Measurements from ENCODE around the gene DYSF. TPM values are rescaled to one million over a fixed set of nuclear protein-coding genes. Genes with fewer than 3 reads are reported as not detected.

DYSF gene
- total RNA-seq, 1 donor from 2014 or later = 37.7 TPM

- peak; percentile 69 for DNase-seq
- Histone ChIP-seq H3K27ac (peak overlapping the region; percentile 67), H3K27me3 (no peaks in the 10 kb centered on the region), H3K9me3 (no peaks in the 10 kb centered on the region), H3K36me3 (no peaks in the 10 kb centered on the region), H3K4me1 (peaks cover 24% of the 10 kb centered on the region), H3K4me3 (no peak overlapping the region)
- TF ChIP-seq CTCF (IDR thresholded peaks at IDR 0.05) = no peak
- ATAC-seq = peak; percentile 64
- intact Hi-C loops (cut with DNase I) = loop anchor here (10.0 kb wide), 1 partner anchor 180 kb away; no protein-coding TSS in a partner anchor
These were observed 161.8 kb downstream of the DYSF start for GRCh38 chr2:71614976-71615766.

- no peak for TF ChIP-seq CTCF (IDR thresholded peaks at IDR 0.05)
- DNase-seq (peak; percentile 30), ATAC-seq (no peak)
- intact Hi-C loops (cut with DNase I) = loop anchor here (10.0 kb wide), 1 partner anchor 179 kb away; no protein-coding TSS in a partner anchor
- H3K27me3 ChIP-seq = no peaks in the 10 kb centered on the region
- H3K36me3 ChIP-seq = no peaks in the 10 kb centered on the region
- H3K9me3 ChIP-seq = no peaks in the 10 kb centered on the region
- H3K4me1 ChIP-seq = peaks cover 24% of the 10 kb centered on the region
- H3K4me3 ChIP-seq = no peak overlapping the region
- peak overlapping the region; percentile 67 for H3K27ac ChIP-seq
These were observed 162.7 kb downstream of the DYSF start for GRCh38 chr2:71615767-71616730.

- Histone ChIP-seq H3K27ac (no peak overlapping the region), H3K9me3 (no peaks in the 10 kb centered on the region), H3K4me3 (no peak overlapping the region), H3K36me3 (no peaks in the 10 kb centered on the region), H3K27me3 (no peaks in the 10 kb centered on the region), H3K4me1 (peaks cover 24% of the 10 kb centered on the region)
- no peak for ATAC-seq
- TF ChIP-seq CTCF (IDR thresholded peaks at IDR 0.05) = no peak
- intact Hi-C loops (cut with DNase I) = loop anchor here (10.0 kb wide), 1 partner anchor 178 kb away; no protein-coding TSS in a partner anchor
- DNase-seq = no peak
These were observed 163.9 kb downstream of the DYSF start for GRCh38 chr2:71617266-71617665.

GRCh38 chr2:71618327-71619113, 165.2 kb downstream of the DYSF start:
- Histone ChIP-seq H3K36me3 (no peaks in the 10 kb centered on the region), H3K4me3 (no peak overlapping the region), H3K9me3 (no peaks in the 10 kb centered on the region), H3K4me1 (peaks cover 24% of the 10 kb centered on the region), H3K27me3 (no peaks in the 10 kb centered on the region), H3K27ac (no peak overlapping the region)
- TF ChIP-seq CTCF (IDR thresholded peaks at IDR 0.05) = no peak
- no peak for ATAC-seq
- intact Hi-C loops (cut with DNase I) = loop anchor here (10.0 kb wide), 1 partner anchor 176 kb away; no protein-coding TSS in a partner anchor
- DNase-seq = no peak

- no peak for TF ChIP-seq CTCF (IDR thresholded peaks at IDR 0.05)
- peaks cover 18% of the 10 kb centered on the region for H3K4me1 ChIP-seq
- no peaks in the 10 kb centered on the region for H3K27me3 ChIP-seq
- no peak overlapping the region for H3K4me3 ChIP-seq
- DNase-seq = no peak
- H3K27ac ChIP-seq = no peak overlapping the region
- no peak for ATAC-seq
- no peaks in the 10 kb centered on the region for H3K36me3 ChIP-seq
- H3K9me3 ChIP-seq = no peaks in the 10 kb centered on the region
- intact Hi-C loops (cut with DNase I) = loop anchor here (10.0 kb wide), 1 partner anchor 176 kb away; no protein-coding TSS in a partner anchor
These were observed 165.9 kb downstream of the DYSF start for GRCh38 chr2:71619230-71619741.
